ENCODE results near the gene SMOC2.

Gene SMOC2

DNA sequence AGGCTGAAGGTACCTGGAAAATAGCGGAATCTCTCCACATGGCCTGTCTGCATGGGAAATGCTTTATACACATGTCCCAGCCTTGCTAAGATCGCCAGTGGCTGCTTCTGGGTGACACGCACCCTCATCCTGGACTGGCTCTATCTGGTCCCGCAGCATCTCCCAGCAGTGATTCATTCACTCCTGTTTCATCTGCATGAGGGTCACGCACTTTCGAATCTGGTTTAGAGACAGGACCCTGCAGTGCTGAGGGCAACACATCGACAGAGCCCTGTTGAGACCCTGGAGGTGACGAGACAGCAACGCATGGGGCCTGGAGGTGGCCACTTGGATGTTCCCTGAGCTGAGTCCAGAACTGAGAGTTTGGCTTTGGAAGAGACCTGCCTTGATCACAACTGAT lies 136.5 kb downstream of the SMOC2 start:
- no peaks in the 10 kb centered on the region for H3K27me3 ChIP-seq

DNA sequence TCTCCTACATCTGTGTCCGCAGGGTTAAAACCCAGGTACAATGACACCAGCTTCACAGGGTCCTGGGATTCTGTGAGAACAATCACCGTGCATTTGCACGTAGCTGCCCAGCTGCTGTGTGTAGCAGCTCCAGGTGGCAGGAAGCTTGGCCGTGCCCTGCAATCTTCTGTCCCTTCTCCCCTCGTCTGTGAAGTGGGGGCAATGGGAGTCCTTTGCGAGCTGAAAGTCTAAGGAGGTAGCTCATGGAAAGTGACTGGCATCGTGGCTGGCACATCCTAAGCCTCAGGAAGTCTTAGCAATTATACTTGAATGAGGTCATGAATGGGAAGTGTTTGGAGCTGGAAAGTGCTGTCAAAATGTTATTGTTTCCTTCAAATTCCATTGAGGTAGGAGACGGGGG lies 137.1 kb downstream of the SMOC2 start:
- TF ChIP-seq, protein P1, sequence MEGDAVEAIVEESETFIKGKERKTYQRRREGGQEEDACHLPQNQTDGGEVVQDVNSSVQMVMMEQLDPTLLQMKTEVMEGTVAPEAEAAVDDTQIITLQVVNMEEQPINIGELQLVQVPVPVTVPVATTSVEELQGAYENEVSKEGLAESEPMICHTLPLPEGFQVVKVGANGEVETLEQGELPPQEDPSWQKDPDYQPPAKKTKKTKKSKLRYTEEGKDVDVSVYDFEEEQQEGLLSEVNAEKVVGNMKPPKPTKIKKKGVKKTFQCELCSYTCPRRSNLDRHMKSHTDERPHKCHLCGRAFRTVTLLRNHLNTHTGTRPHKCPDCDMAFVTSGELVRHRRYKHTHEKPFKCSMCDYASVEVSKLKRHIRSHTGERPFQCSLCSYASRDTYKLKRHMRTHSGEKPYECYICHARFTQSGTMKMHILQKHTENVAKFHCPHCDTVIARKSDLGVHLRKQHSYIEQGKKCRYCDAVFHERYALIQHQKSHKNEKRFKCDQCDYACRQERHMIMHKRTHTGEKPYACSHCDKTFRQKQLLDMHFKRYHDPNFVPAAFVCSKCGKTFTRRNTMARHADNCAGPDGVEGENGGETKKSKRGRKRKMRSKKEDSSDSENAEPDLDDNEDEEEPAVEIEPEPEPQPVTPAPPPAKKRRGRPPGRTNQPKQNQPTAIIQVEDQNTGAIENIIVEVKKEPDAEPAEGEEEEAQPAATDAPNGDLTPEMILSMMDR (IDR thresholded peaks at IDR 0.05; ENCODE audit: low read depth, low read length), result no peak
- DNase-seq, result no peak
- Histone ChIP-seq H3K4me1 (no peaks in the 10 kb centered on the region), H3K9me3 (no peaks in the 10 kb centered on the region), H3K4me3 (ENCODE audit: low read depth, low read length) (no peak overlapping the region), H3K27me3 (no peaks in the 10 kb centered on the region), H3K36me3 (no peaks in the 10 kb centered on the region)

More for the DNA sequence above, 136.5 kb downstream of the SMOC2 start:
- H3K9me3 ChIP-seq, result no peaks in the 10 kb centered on the region
- TF ChIP-seq, protein P1 (IDR thresholded peaks at IDR 0.05; ENCODE audit: low read depth, low read length), result no peak
- no peaks in the 10 kb centered on the region for H3K4me1 ChIP-seq
- no peak for DNase-seq
- H3K36me3 ChIP-seq, result no peaks in the 10 kb centered on the region
- H3K4me3 ChIP-seq (ENCODE audit: low read depth, low read length), result no peak overlapping the region

DNA sequence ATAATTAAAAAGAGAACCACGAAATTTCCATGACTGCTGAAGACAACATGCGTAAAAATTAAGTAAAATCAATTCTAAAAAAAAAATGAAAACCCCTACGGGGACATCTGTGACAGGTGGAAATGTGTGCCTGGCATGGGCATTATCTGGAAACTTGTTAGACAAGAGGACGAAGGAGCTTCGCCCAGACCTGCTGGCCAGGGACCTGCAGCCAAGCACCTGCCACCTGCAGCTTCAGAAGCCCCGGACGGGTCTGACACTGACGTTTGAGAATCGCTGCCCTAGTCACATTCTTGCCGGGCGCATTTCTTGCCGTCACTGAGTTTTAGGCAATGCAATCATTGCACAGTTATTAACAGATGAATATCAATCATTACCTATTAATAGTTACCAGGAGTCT lies 140.3 kb downstream of the SMOC2 start:
- Histone ChIP-seq H3K27me3 (no peaks in the 10 kb centered on the region), H3K4me1 (no peaks in the 10 kb centered on the region), H3K9me3 (no peaks in the 10 kb centered on the region; the same call in 1 of the 2 replicates), H3K36me3 (no peaks in the 10 kb centered on the region), H3K4me3 (ENCODE audit: low read depth, low read length) (no peak overlapping the region)
- DNase-seq, result no peak
- TF ChIP-seq, protein P1 (IDR thresholded peaks at IDR 0.05; ENCODE audit: low read depth, low read length), result no peak

DNA sequence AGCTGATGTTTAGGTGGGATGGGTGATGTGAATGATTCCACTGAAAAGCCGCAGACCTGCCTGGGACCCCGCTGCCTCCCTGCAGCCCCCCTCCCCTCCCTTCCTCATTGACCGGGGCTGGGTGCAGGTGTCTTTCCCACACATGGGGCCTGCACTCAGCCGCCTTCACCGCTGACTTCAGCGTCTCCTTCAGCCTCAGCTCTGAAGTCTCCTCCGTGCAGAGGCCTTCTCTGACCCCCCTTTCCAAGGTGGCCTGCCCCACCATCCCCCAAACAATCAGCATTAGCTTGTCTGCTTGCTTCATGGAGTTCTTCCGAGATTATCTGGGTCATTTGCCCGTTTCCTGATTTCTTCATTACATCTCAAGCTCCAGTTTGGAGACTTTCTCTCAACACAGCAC lies 140.7 kb downstream of the SMOC2 start:
- TF ChIP-seq, protein P1 (IDR thresholded peaks at IDR 0.05; ENCODE audit: low read depth, low read length), result no peak
- Histone ChIP-seq H3K4me1 (no peaks in the 10 kb centered on the region), H3K9me3 (no peaks in the 10 kb centered on the region; the same call in 1 of the 2 replicates), H3K4me3 (ENCODE audit: low read depth, low read length) (no peak overlapping the region), H3K27me3 (no peaks in the 10 kb centered on the region), H3K36me3 (no peaks in the 10 kb centered on the region)
- DNase-seq, result no peak

DNA sequence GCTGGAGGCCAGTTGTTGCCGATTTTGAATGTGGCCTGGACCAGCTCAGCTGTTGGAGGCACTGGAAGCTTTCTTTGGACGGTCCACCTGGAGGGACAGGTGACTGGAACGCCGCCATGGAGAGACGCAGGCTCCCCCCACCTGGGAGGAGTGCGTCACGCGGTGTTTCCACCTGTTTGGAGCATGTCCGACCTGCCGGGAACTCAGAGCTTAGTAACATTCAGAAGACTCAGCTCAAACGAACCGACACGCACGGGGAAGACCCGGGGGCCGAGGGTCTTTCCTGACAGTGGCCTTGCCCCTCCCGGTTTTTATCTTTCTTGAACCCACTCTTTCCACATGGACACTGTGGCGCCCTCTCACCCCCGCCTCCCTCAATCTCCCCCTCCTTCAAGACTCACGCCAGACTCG lies 141.6 kb downstream of the SMOC2 start:
- Histone ChIP-seq H3K9me3 (no peaks in the 10 kb centered on the region; the same call in 1 of the 2 replicates), H3K4me1 (no peaks in the 10 kb centered on the region), H3K4me3 (ENCODE audit: low read depth, low read length) (no peak overlapping the region), H3K27me3 (no peaks in the 10 kb centered on the region), H3K36me3 (no peaks in the 10 kb centered on the region)
- TF ChIP-seq, protein P1 (IDR thresholded peaks at IDR 0.05; ENCODE audit: low read depth, low read length), result no peak
- DNase-seq, result no peak

DNA sequence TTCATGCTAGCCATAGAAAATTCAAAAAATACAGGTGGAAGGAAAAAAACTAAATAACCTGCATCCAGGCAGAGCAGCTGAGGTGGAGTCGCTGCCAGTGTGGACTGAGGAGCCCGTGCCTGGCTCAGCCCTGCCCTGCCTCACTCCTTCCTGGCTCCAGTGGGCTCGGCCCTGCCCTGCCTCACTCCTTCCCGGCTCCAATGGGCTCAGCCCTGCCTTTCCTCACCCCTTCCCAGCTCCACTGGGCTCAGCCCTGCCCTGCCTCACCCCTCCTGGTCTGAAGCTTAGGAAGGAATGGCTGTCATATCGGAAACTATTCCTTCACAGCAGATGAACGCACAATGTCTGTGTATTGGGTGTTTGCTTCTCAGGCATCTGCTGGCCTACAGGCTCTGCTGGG lies 142.1 kb downstream of the SMOC2 start:
- Histone ChIP-seq H3K36me3 (no peaks in the 10 kb centered on the region), H3K27me3 (no peaks in the 10 kb centered on the region), H3K9me3 (no peaks in the 10 kb centered on the region; the same call in 1 of the 2 replicates), H3K4me3 (ENCODE audit: low read depth, low read length) (no peak overlapping the region), H3K4me1 (no peaks in the 10 kb centered on the region)
- DNase-seq, result no peak
- TF ChIP-seq, protein P1 (IDR thresholded peaks at IDR 0.05; ENCODE audit: low read depth, low read length), result no peak

Data from BE2C (cell line).